Aorta (tissue), 5 donors: ENCODE measurements around the gene POU3F2. TPM values are rescaled to one million over a fixed set of nuclear protein-coding genes. Genes with fewer than 3 reads are reported as not detected.

Source experiments
- ATAC-seq: fragments of 200-7000 bp; cut with Tn5 transposase; one replicate; pipeline ENCODE4 v1.9.1; 2022; ENCODE audit warnings: moderate library complexity; ENCODE audit not compliant: low FRiP score
- DNase-seq, 2 donors: peaks; one replicate each; pipeline ENCODE4 v3.0.0-alpha.2; 2020
- H3K27ac ChIP-seq, 2 donors: one replicate each; pipeline ENCODE4 v1.5.1; 2013; ENCODE audit warnings: low read length in 2 of 2, mild to moderate bottlenecking in 2 of 2, moderate library complexity in 2 of 2, control low read depth in 1 of 2, inconsistent platforms in 1 of 2, low read depth in 1 of 2
- H3K27me3 ChIP-seq, 2 donors: one replicate each; pipeline ENCODE4 v1.6.1; 2013; ENCODE audit warnings: control low read depth in 1 of 2, low read length in 1 of 2, mild to moderate bottlenecking in 1 of 2, moderate library complexity in 1 of 2; ENCODE audit not compliant: insufficient read depth in 2 of 2, control insufficient read depth in 1 of 2
- H3K36me3 ChIP-seq, 2 donors: one replicate each; pipeline ENCODE4 v1.6.1; 2013; ENCODE audit warnings: control low read depth in 1 of 2, low read length in 1 of 2, mild to moderate bottlenecking in 1 of 2; ENCODE audit not compliant: insufficient read depth in 2 of 2, control insufficient read depth in 1 of 2
- H3K4me1 ChIP-seq, 2 donors: one replicate each; pipeline ENCODE4 v1.6.1; 2013; ENCODE audit warnings: low read length in 2 of 2, control low read depth in 1 of 2, mild to moderate bottlenecking in 1 of 2, moderate library complexity in 1 of 2; ENCODE audit not compliant: insufficient read depth in 2 of 2, control insufficient read depth in 1 of 2
- H3K4me3 ChIP-seq, 2 donors: one replicate each; pipeline ENCODE4 v1.5.1; 2013; ENCODE audit warnings: low read length in 2 of 2, control low read depth in 1 of 2, mild to moderate bottlenecking in 1 of 2
- H3K9me3 ChIP-seq: one replicate; pipeline ENCODE4 v1.6.1; 2013; ENCODE audit warnings: mild to moderate bottlenecking, low read length; ENCODE audit not compliant: control insufficient read depth
- WGBS, 2 donors: extraction: QIAGEN DNeasy Blood & Tissue Kit; methylation state at CpG; one replicate each; pipeline ENCODE4 v1.1.7; 2013; 5-methylcytosine and 5-hydroxymethylcytosine counted together
- intact Hi-C, 2 donors: fragments of 100-400 bp; cut with DNase I; formaldehyde crosslinking; loops; one replicate each; pipeline versions ENCODE4 v1.14.2 to v1.15.0; 2022
- polyA plus RNA-seq, 2 donors: library from polyadenylated mRNA; stranded (reverse); fragments of 200-250 nt; gene quantifications; one replicate each; pipeline ENCODE4 v1.2.3, GENCODE V29; 2013
- total RNA-seq, 2 donors: library from RNA; stranded (reverse); fragmentation: NEBNext Ultra II Directional; extraction: Animal tissue kit (Norgen Biotek cat#: 25700); gene quantifications; one replicate each; pipeline ENCODE4 v1.2.1, GENCODE V29; 2021
- donor health status: healthy with polysubstance abuse.
- donor health status: Bipolar disorder and iron deficiency.
- donor health status: DM: no; HTN: no; CAD: no.
- donor health status: DM: no; HTN: no; CAD: no.
- donor health status: DM: yes; HTN: yes; CAD: no.

The POU3F2 gene
- total and polyA plus RNA-seq, 4 donors: not detected

- Histone ChIP-seq H3K4me3 (no peak overlapping the region), H3K36me3 (no peaks in the 10 kb centered on the region), H3K27me3 (peaks cover 0 to 2% of the 10 kb centered on the region in 2 donors), H3K9me3 (no peaks in the 10 kb centered on the region), H3K4me1 (no peaks in the 10 kb centered on the region), H3K27ac (no peak overlapping the region)
- no peak for DNase-seq
- no peak for ATAC-seq
- intact Hi-C loops: loop anchor here (10.0 kb wide), 2 partner anchors 274 to 1346 kb away; no protein-coding TSS in a partner anchor
These were observed 6.7 kb downstream of the POU3F2 start for GRCh38 chr6:98840996-98841513.

GRCh38 chr6:98841621-98842341 lies 7.4 kb downstream of the POU3F2 start:
- Histone ChIP-seq H3K9me3 (no peaks in the 10 kb centered on the region), H3K27ac (no peak overlapping the region), H3K4me3 (no peak overlapping the region), H3K27me3 (peaks cover 0 to 2% of the 10 kb centered on the region in 2 donors), H3K4me1 (no peaks in the 10 kb centered on the region), H3K36me3 (no peaks in the 10 kb centered on the region)
- intact Hi-C loops: loop anchor here (10.0 kb wide), 2 partner anchors 273 to 1347 kb away; no protein-coding TSS in a partner anchor
- WGBS, 2 donors: 64 to 69% methylated on average over 9 of the region's 9 CpGs
- no peak for DNase-seq
- no peak for ATAC-seq

GRCh38 chr6:98842342-98843180 lies 8.2 kb downstream of the POU3F2 start:
- H3K36me3 ChIP-seq: no peaks in the 10 kb centered on the region
- peak; percentile 34 for ATAC-seq
- 21 to 31% methylated on average over 42 to 44 of the region's 44 CpGs for WGBS, 2 donors
- no peak overlapping the region for H3K27ac ChIP-seq
- peaks cover 0 to 2% of the 10 kb centered on the region in 2 donors for H3K27me3 ChIP-seq
- no peak overlapping the region for H3K4me3 ChIP-seq
- intact Hi-C loops: loop anchor here (10.0 kb wide), 2 partner anchors 272 to 1348 kb away; no protein-coding TSS in a partner anchor
- no peaks in the 10 kb centered on the region for H3K9me3 ChIP-seq
- DNase-seq: peak in 1 of 2 donors; percentile 71
- no peaks in the 10 kb centered on the region for H3K4me1 ChIP-seq

GRCh38 chr6:98843271-98844243 lies 9.2 kb downstream of the POU3F2 start:
- WGBS, 2 donors: 23 to 28% methylated on average over 52 to 53 of the region's 53 CpGs
- Histone ChIP-seq H3K4me3 (no peak overlapping the region), H3K36me3 (no peaks in the 10 kb centered on the region), H3K4me1 (no peaks in the 10 kb centered on the region), H3K27me3 (peaks cover 0 to 2% of the 10 kb centered on the region in 2 donors), H3K9me3 (no peaks in the 10 kb centered on the region), H3K27ac (no peak overlapping the region)
- ATAC-seq: no peak
- intact Hi-C loops: loop anchor here (10.0 kb wide), 2 partner anchors 271 to 1349 kb away; no protein-coding TSS in a partner anchor
- DNase-seq: no peak

GRCh38 chr6:98844244-98845210 lies 10.2 kb downstream of the POU3F2 start:
- peaks cover 0 to 2% of the 10 kb centered on the region in 2 donors for H3K27me3 ChIP-seq
- DNase-seq (peak in 1 of 2 donors; percentile 65), ATAC-seq (no peak)
- no peaks in the 10 kb centered on the region for H3K36me3 ChIP-seq
- intact Hi-C loops: loop anchor here (10.0 kb wide), 2 partner anchors 270 to 1350 kb away; no protein-coding TSS in a partner anchor
- no peaks in the 10 kb centered on the region for H3K4me1 ChIP-seq
- H3K4me3 ChIP-seq: peak overlapping the region; percentile 37 to 44
- 9 to 13% methylated on average over 51 of the region's 51 CpGs for WGBS, 2 donors
- no peaks in the 10 kb centered on the region for H3K9me3 ChIP-seq
- H3K27ac ChIP-seq: no peak overlapping the region

- H3K9me3 ChIP-seq: no peaks in the 10 kb centered on the region
- DNase-seq: peak; percentile 77 to 89
- intact Hi-C loops: loop anchor here (10.0 kb wide), 2 partner anchors 269 to 1351 kb away; no protein-coding TSS in a partner anchor
- H3K4me1 ChIP-seq: no peaks in the 10 kb centered on the region
- H3K27ac ChIP-seq: no peak overlapping the region
- H3K4me3 ChIP-seq: peak overlapping the region; percentile 37 to 44
- 2% methylated on average over 40 to 50 of the region's 50 CpGs for WGBS, 2 donors
- H3K27me3 ChIP-seq: peaks cover 0 to under 1% of the 10 kb centered on the region in 2 donors
- no peaks in the 10 kb centered on the region for H3K36me3 ChIP-seq
- peak; percentile 80 for ATAC-seq
These were observed 11.0 kb downstream of the POU3F2 start for GRCh38 chr6:98845211-98846020.

- Histone ChIP-seq H3K27me3 (no peaks in the 10 kb centered on the region), H3K4me3 (no peak overlapping the region), H3K36me3 (no peaks in the 10 kb centered on the region), H3K9me3 (no peaks in the 10 kb centered on the region), H3K27ac (no peak overlapping the region), H3K4me1 (no peaks in the 10 kb centered on the region)
- no peak for ATAC-seq
- DNase-seq: no peak
- intact Hi-C loops: loop anchor here (10.0 kb wide), 2 partner anchors 269 to 1351 kb away; no protein-coding TSS in a partner anchor
- 75 to 77% methylated on average over 3 of the region's 3 CpGs for WGBS, 2 donors
These were observed 11.6 kb downstream of the POU3F2 start for GRCh38 chr6:98846021-98846380.
